Fibroblast of skin of back (primary cell): ENCODE results near the gene UPK2.
"Not testable (repeated sequence)": the region's sequence is repeated elsewhere in the genome, so short reads cannot be mapped to it uniquely, and the experiment has no call there.

ENCODE experiments used
- DNase-seq: peaks from one replicate; pipeline ENCODE4 v3.0.0-alpha.2; 2013

The UPK2 gene

DNA sequence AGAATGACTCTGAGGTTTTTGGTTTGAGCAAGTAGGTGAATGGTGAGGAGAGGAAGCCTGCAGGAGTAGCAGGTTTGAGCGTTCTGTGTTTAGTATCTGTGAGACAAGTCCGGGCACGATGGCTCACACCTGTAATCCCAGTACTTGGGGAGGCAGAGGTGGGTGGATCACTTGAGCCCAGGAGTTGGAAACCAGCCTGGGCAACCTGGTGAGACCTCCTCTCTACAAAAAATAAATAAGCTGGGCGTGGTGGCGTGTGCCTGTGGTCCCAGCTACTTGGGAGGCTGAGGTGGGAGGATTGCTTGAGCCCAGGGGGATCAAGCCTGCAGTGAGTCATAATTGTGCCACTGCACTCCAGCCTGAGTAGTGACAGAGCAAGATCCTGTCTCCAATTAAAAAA is 32.2 kb downstream of the UPK2 start:
- DNase-seq: no peak

DNA sequence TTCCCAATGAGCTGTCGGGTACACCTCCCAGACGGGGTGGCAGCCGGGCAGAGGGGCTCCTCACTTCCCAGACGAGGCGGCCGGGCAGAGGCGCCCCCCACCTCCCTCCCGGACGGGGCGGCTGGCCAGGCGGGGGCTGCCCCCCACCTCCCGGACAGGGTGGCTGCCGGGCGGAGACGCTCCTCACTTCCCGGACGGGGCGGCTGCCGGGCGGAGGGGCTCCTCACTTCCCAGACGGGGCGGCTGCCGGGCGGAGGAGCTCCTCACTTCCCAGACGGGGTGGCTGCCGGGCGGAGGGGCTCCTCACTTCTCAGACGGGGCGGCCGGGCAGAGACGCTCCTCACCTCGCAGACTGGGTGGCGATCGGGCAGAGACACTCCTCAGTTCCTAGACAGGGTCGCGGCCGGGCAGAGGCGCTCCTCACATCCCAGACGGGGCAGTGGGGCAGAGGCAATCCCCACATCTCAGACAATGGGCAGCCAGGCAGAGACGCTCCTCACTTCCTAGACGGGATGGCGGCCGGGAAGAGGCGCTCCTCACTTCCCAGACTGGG is 35.5 kb downstream of the UPK2 start:
- DNase-seq: not testable (repeated sequence)

DNA sequence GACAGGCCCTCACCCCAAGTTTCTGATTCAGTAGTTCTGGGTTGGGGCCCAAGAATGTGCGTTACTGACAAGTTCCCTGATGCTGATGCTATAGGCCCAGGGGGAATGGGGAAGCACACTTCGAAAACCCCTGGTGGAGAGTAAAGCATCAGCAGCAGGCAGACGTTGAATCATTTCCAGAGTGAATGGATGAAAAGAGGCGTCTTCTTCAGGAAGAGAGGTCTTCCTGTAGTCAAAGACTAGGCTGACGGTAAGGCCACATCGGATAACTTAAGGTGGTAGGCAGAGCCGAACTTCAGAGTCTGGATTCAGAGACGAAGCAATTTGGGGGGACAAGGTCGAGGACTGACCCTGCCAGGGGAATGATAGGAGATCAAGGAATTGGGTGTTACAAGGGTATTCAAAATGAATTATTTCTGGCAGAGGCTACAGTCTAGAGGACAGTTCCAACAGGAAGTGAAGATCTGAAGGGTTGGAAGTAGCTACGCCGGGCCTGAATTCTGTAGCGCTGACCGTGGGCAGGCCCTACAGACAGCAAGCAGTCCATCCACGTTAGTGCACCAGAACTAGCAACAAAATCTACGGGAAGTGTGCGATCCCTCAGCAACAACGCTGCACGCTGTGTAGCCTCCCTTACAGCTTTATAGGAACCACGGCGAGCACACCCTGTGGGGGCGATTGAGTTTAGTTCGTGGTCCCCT is 41.0 kb downstream of the UPK2 start:
- peak; percentile 27 for DNase-seq

DNA sequence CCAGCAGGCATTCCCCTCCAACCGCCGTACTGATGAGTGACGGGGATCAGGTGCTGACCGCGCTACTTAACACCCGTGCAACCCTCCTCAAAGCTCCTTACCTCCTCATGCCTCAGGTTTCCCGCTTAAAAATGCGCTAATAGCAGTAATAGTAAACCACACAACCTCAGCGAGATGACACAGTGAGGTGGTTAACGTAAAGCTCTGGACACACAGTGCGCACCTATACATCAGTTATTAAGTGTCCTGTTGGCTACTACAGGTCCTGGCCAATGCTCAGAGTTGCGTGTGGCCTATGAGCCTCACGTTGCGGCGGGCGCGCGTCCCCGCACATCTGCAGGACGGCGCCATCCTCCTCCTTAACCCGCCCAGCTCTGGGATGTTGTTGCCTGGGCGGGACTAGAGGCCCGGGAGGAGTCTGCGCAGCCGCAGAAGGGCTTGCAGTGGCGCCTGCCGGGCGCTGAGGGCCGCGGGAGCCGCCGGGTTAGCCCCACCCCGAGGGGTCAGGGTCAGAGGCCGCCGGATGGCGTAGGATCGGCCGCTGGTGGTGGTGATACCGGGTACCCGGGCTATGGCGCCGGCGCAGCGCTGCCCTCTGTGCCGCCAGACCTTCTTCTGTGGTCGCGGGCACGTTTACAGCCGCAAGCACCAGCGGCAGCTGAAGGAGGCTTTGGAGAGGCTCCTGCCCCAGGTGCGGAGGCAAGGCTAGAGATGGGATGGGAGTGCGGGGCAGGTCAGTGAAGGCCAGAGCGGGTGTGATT is 41.7 kb downstream of the UPK2 start, which contains the start of gene CENATAC:
Gene CENATAC (plus strand): TSS at position 512 of the 761 bp plus-strand sequence. CDS start 60 bp downstream, at position 572.
- peak; percentile 87 for DNase-seq

DNA sequence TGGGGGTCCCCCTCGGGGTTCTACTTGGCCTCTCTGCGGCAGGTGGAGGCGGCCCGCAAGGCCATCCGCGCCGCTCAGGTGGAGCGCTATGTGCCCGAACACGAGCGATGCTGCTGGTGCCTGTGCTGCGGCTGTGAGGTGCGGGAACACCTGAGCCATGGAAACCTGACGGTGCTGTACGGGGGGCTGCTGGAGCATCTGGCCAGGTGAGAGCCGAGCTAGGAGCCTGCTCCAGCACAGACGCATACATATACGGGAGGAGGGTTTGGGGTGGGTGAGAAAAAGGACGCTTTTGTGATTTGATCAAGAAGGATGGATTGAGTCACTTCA is 42.3 kb downstream of the UPK2 start:
- DNase-seq: no peak

DNA sequence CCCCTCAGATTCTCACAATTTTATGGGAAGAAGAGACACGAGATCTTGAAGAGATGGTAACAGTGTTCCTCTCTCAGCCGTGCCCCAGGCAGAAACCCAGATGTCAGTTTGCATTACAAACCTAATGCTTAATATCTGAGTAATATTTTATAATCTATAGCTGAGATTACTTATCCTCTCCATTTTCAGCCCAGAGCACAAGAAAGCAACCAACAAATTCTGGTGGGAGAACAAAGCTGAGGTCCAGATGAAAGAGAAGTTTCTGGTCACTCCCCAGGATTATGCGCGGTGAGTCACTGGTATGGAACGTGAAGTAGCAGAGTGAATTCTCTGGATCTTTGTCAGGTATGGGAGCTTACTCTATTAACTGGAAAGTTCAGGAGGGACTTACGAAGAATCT is 42.7 kb downstream of the UPK2 start:
- peak; percentile 50 for DNase-seq

DNA sequence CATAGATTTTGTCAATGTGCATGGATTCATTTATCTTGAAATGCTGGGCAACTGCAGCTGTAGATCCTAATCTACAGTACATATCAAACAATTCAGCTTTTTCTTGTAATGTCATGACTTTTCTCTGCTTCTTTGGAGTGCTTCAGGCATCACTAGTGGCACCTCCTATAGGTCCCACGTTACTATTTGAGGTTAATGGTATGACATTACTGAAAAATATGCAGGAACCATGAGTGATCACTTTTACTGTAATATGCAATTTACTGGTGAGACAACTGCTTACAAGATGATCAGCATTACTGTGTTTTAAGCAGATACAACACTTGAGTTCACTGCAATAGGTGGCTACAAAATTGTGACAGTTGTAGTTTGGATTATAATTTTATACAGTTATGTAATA is 44.8 kb downstream of the UPK2 start:
- DNase-seq: peak; percentile 39

DNA sequence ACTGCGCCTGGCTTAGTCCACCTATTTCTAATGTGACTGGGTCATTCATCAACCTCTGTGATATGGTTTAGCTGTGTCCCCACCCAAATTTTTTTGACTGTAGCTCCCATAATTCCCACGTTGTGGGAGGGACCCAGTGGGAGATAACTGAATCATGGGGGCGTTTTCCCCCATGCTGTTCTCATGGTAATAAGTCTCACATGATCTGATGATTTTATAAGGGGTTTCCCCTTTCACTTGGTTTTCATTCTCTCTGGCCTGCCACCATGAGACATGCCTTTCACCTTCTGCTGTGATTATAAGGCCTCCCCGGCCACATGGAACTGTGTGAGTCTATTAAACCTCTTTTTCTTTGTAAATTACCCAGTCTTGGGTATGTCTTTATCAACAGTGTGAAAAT is 50.6 kb downstream of the UPK2 start:
- no peak for DNase-seq
